Left ventricle myocardium inferior (tissue), 1 donor: ENCODE data around the gene IL32. TPM values are rescaled to one million over a fixed set of nuclear protein-coding genes. Genes with fewer than 3 reads are reported as not detected.
"Not testable (repeated sequence)": the region's sequence is repeated elsewhere in the genome, so short reads cannot be mapped to it uniquely, and the experiment has no call there.

Source experiments
- DNase-seq: peaks from one replicate; pipeline ENCODE4 v3.0.0-alpha.2; 2020
- H3K27ac ChIP-seq: fragments of 200-600 bp; replicated peaks from 2 replicates; pipeline ENCODE4 v1.8.0; 2021
- H3K27me3 ChIP-seq: fragments of 200-600 bp; 2 replicates; pipeline ENCODE4 v1.8.0; 2021; ENCODE audit warnings: low read depth
- H3K36me3 ChIP-seq: fragments of 200-600 bp; 2 replicates; pipeline ENCODE4 v1.8.0; 2021
- H3K4me1 ChIP-seq: fragments of 200-600 bp; 2 replicates; pipeline ENCODE4 v1.8.0; 2021
- H3K4me3 ChIP-seq: fragments of 200-600 bp; 2 replicates; pipeline ENCODE4 v1.8.0; 2021; ENCODE audit warnings: mild to moderate bottlenecking, moderate library complexity
- H3K9me3 ChIP-seq: fragments of 200-600 bp; replicated peaks from 2 replicates; pipeline ENCODE4 v1.8.0; 2021
- CTCF ChIP-seq: fragments of 200-600 bp; IDR thresholded peaks from 2 replicates; pipeline ENCODE4 v1.8.0; 2021; ENCODE audit warnings: antibody characterized with exemption, mild to moderate bottlenecking, borderline replicate concordance
- intact Hi-C: fragments of 100-400 bp; cut with micrococcal nuclease; formaldehyde crosslinking; loops from one replicate; pipeline ENCODE4 v1.11.0; 2022
- total RNA-seq: library from RNA; stranded (reverse); fragmentation: NEBNext Ultra II Directional; extraction: Animal tissue kit (Norgen Biotek cat#: 25700); gene quantifications from one replicate; pipeline ENCODE4 v1.2.1, GENCODE V29; 2021
- donor health status: DM: no; HTN: yes; CAD: no; lungs with severe emphysema.

The IL32 gene
- total RNA-seq, 1 donor from 2014 or later = 36.3 TPM

GRCh38 chr16:3051494-3051893 is 13.9 kb upstream of the IL32 start:
- Histone ChIP-seq H3K27me3 (peaks cover 43% of the 10 kb centered on the region), H3K4me3 (no peak overlapping the region)
- intact Hi-C loops = loop anchor here (10.0 kb wide), 1 partner anchor 73 kb away; no protein-coding TSS in a partner anchor

GRCh38 chr16:3052571-3053329 is 12.7 kb upstream of the IL32 start:
- DNase-seq, H3K4me1 ChIP-seq, H3K4me3 ChIP-seq, H3K9me3 ChIP-seq, H3K36me3 ChIP-seq, H3K27ac ChIP-seq: not testable (repeated sequence)
- H3K27me3 ChIP-seq = peaks cover 30% of the 10 kb centered on the region
- intact Hi-C loops = loop anchor here (10.0 kb wide), 1 partner anchor 72 kb away; no protein-coding TSS in a partner anchor

More at GRCh38 chr16:3051494-3051893, 13.9 kb upstream of the IL32 start:
- peaks cover 6% of the 10 kb centered on the region for H3K4me1 ChIP-seq
- no peaks in the 10 kb centered on the region for H3K36me3 ChIP-seq
- no peak for TF ChIP-seq CTCF
- DNase-seq = no peak
- no peaks in the 10 kb centered on the region for H3K9me3 ChIP-seq
- no peak overlapping the region for H3K27ac ChIP-seq

GRCh38 chr16:3053330-3053710 is 12.1 kb upstream of the IL32 start:
- not testable (repeated sequence) for H3K27ac ChIP-seq, H3K4me3 ChIP-seq, DNase-seq, H3K9me3 ChIP-seq, H3K36me3 ChIP-seq, H3K4me1 ChIP-seq
- intact Hi-C loops = loop anchor here (10.0 kb wide), 1 partner anchor 71 kb away; no protein-coding TSS in a partner anchor
- peaks cover 24% of the 10 kb centered on the region for H3K27me3 ChIP-seq

- no peaks in the 10 kb centered on the region for H3K36me3 ChIP-seq
- H3K27me3 ChIP-seq = peaks cover 6% of the 10 kb centered on the region
- no peak overlapping the region for H3K27ac ChIP-seq
- DNase-seq = no peak
- peaks cover 24% of the 10 kb centered on the region for H3K4me1 ChIP-seq
- intact Hi-C loops = loop anchor here (10.0 kb wide), 1 partner anchor 70 kb away; no protein-coding TSS in a partner anchor
- no peaks in the 10 kb centered on the region for H3K9me3 ChIP-seq
- TF ChIP-seq CTCF = no peak
- no peak overlapping the region for H3K4me3 ChIP-seq
These were observed 10.3 kb upstream of the IL32 start for GRCh38 chr16:3054965-3055733.

GRCh38 chr16:3055734-3056115 is 9.7 kb upstream of the IL32 start:
- intact Hi-C loops = loop anchor here (10.0 kb wide), 1 partner anchor 69 kb away; no protein-coding TSS in a partner anchor
- H3K36me3 ChIP-seq, H3K9me3 ChIP-seq, H3K4me3 ChIP-seq, DNase-seq, H3K27ac ChIP-seq, H3K27me3 ChIP-seq: not testable (repeated sequence)
- peaks cover 30% of the 10 kb centered on the region for H3K4me1 ChIP-seq

- Histone ChIP-seq H3K36me3 (no peaks in the 10 kb centered on the region), H3K9me3 (no peaks in the 10 kb centered on the region), H3K4me3 (no peak overlapping the region), H3K27me3 (no peaks in the 10 kb centered on the region), H3K27ac (no peak overlapping the region), H3K4me1 (peaks cover 32% of the 10 kb centered on the region)
- intact Hi-C loops = loop anchor here (10.0 kb wide), 1 partner anchor 68 kb away; no protein-coding TSS in a partner anchor
- TF ChIP-seq CTCF = no peak
- no peak for DNase-seq
These were observed 8.9 kb upstream of the IL32 start for GRCh38 chr16:3056336-3057180.
